K562 (cell line): ENCODE data around the gene BRME1. TPM values are rescaled to one million over a fixed set of nuclear protein-coding genes. Genes with fewer than 3 reads are reported as not detected.

Experiments used
- ADNP ChIP-seq: fragments of 200-800 bp; sonication (Bioruptor generic); IDR thresholded peaks from 2 replicates; pipeline ENCODE4 v1.6.1; 2016; ENCODE audit warnings: missing genetic modification characterization, missing compliant biosample characterization
- CREB3 ChIP-seq: fragments of 450-650 bp; conservative IDR thresholded peaks from 2 replicates; pipeline ENCODE4 v1.6.1; 2016; ENCODE audit warnings: missing genetic modification characterization, low read depth, mild to moderate bottlenecking, missing compliant biosample characterization, moderate library complexity
- DIDO1 ChIP-seq: fragments of 450-650 bp; IDR thresholded peaks from 2 replicates; pipeline ENCODE4 v1.6.1; 2016; ENCODE audit warnings: low read depth, missing biosample characterization, missing genetic modification characterization
- E2F1 ChIP-seq: sonication (generic); formaldehyde crosslinking; IDR thresholded peaks from 2 replicates; pipeline ENCODE4 v1.8.1; 2023; ENCODE audit warnings: mild to moderate bottlenecking, missing genetic modification reagents, moderate library complexity
- EGR1 ChIP-seq: fragments of 450-650 bp; conservative IDR thresholded peaks from 2 replicates; pipeline ENCODE4 v1.6.1; 2017; ENCODE audit warnings: mild to moderate bottlenecking
- ELK3 ChIP-seq: fragments of 450-650 bp; formaldehyde crosslinking; IDR thresholded peaks from 2 replicates; pipeline ENCODE4 v1.4.0; 2020; ENCODE audit warnings: mild to moderate bottlenecking
- FOS ChIP-seq: IDR thresholded peaks from 3 replicates; pipeline ENCODE4 v1.6.1; 2011; ENCODE audit not compliant: insufficient read length; ENCODE audit errors: extremely low read depth
- GTF3C2 ChIP-seq: IDR thresholded peaks from 3 replicates; pipeline ENCODE4 v1.6.1; 2011; ENCODE audit warnings: borderline replicate concordance, mild to moderate bottlenecking, moderate library complexity; ENCODE audit not compliant: insufficient read length; ENCODE audit errors: extremely low read depth
- ID3 ChIP-seq, 2 experiments: fragments of 250-450 bp in 1 of 2; fragments of 450-650 bp in 1 of 2; sonication (Bioruptor Pico) in 1 of 2; IDR thresholded peaks; 2 replicates each; pipeline versions ENCODE4 v1.6.1 to v1.8.0; 2016 to 2021; ENCODE audit warnings: mild to moderate bottlenecking in 2 of 2, moderate library complexity in 2 of 2, missing compliant biosample characterization in 1 of 2, missing genetic modification characterization in 1 of 2
- NR1H2 ChIP-seq: sonication (generic); formaldehyde crosslinking; IDR thresholded peaks from 2 replicates; pipeline ENCODE4 v1.4.0; 2020; ENCODE audit warnings: mild to moderate bottlenecking, missing genetic modification reagents
- PML ChIP-seq: IDR thresholded peaks from 2 replicates; pipeline ENCODE4 v1.6.1; 2012; ENCODE audit warnings: low read length, inconsistent platforms
- RBFOX2 ChIP-seq: fragments of 200-400 bp; formaldehyde crosslinking; IDR thresholded peaks from 2 replicates; pipeline ENCODE4 v1.6.1; 2017; ENCODE audit warnings: low read depth, mild to moderate bottlenecking, low read length, moderate library complexity
- RCOR1 ChIP-seq, 2 experiments: IDR thresholded peaks; 2 replicates each; pipeline ENCODE4 v1.6.1; 2012; ENCODE audit warnings: low read depth in 2 of 2, low read length in 2 of 2, borderline replicate concordance in 1 of 2, improper control_type of control experiment in 1 of 2
- THAP12 ChIP-seq: fragments of 250-450 bp; sonication (Bioruptor Pico); IDR thresholded peaks from 2 replicates; pipeline ENCODE4 v1.9.0; 2021; ENCODE audit warnings: mild to moderate bottlenecking, inconsistent platforms
- ZNF197 ChIP-seq: fragments of 200-800 bp; sonication (Bioruptor generic); IDR thresholded peaks from 2 replicates; pipeline ENCODE4 v1.6.1; 2016; ENCODE audit warnings: low read depth, missing genetic modification characterization, missing compliant biosample characterization
- polyA plus RNA-seq, 8 experiments: library from polyadenylated mRNA; depleted of rRNA in 4 of 8; stranded (reverse) in 5 of 8; unstranded in 3 of 8; fragments of >200 nt; fragmentation: Nextera tagmentation in 2 of 8; fragmentation: Illumina TruSeq in 1 of 8; extraction: Ambion mirVana in 2 of 8; extraction: Trizol in 1 of 8; gene quantifications; 2 replicates each; pipeline versions ENCODE4 v1.2.1 to v1.2.3, GENCODE V29; 2011 to 2014; ENCODE audit warnings: inconsistent platforms in 1 of 8, missing spikeins in 1 of 8
- total RNA-seq, 7 experiments: library from RNA; depleted of rRNA in 6 of 7; stranded (reverse); fragments of >200 nt in 6 of 7; fragmentation: Illumina TruSeq in 2 of 7; extraction: Trizol in 2 of 7; gene quantifications; 2 replicates each; pipeline versions ENCODE4 v1.2.1 to v1.2.3, GENCODE V29; 2011 to 2021; ENCODE audit warnings: low replicate concordance in 1 of 7

BRME1 gene
- total and polyA plus RNA-seq, 9 of the 15 experiments (the other 6 are each of a cell fraction or from before 2014, with no cell fraction given), result 0.75 to 6.1 (median 3.6) TPM

- TF ChIP-seq THAP12 (CRISPR knock-in tag) (peak; percentile 49; the same call in 1 of the 2 replicates), ZNF197 (CRISPR knock-in tag) (peak; percentile 72; the same call in 1 of the 2 replicates), NR1H2 (CRISPR knock-in tag) (no peak), ID3 (CRISPR knock-in tag; IDR thresholded peaks at IDR 0.05) (no peak), ID3 (tag; IDR thresholded peaks at IDR 0.05) (no peak), RCOR1 (IDR thresholded peaks at IDR 0.05; ENCODE audit: borderline replicate concordance in 1 of 2, low read depth in 2 of 2, low read length in 2 of 2) (peak; percentile 6 to 26; a peak in 1 of 4 replicates), E2F1 (CRISPR knock-in tag) (0 out of 2 replicates have a peak, but pooled peaks have one; percentile 32), PML (peak; percentile 31; the same call in 1 of the 2 replicates), CREB3 (tag) (0 out of 2 replicates have a peak, but pooled peaks have one; percentile 44), ELK3 (CRISPR knock-in tag) (no peak), DIDO1 (tag) (no peak), FOS (peak; percentile 13), ADNP (tag) (peak; percentile 53), GTF3C2 (peak; percentile 94), RBFOX2 (peak; percentile 80), EGR1 (peak; percentile 70)
Observed at GRCh38 chr19:13849991-13850909, 55.7 kb downstream of the BRME1 start (continued).
